ENCODE measurements around the gene DCLK1.

- TF ChIP-seq CTCF (IDR thresholded peaks at IDR 0.05) (no peak), POLR2AphosphoS5 (IDR thresholded peaks at IDR 0.05; ENCODE audit: low read depth, low read length) (no peak)
Observed at GRCh38 chr13:35964863-35965180, 166.4 kb downstream of the DCLK1 start.
